PC-9 (cell line): ENCODE data around the gene LASP1.

Experiments used
- EZH2 ChIP-seq: fragments of 200-600 bp; sonication (generic); IDR thresholded peaks from 2 replicates; pipeline ENCODE4 v1.8.0; 2017; ENCODE audit warnings: antibody characterized with exemption, low read depth
- TF ChIP-seq, protein P1 (sequence below): fragments of 200-600 bp; sonication (generic); conservative IDR thresholded peaks from 2 replicates; pipeline ENCODE4 v1.6.1; 2017; ENCODE audit warnings: mixed run types, antibody characterized with exemption, mild to moderate bottlenecking, moderate library complexity

DNA sequence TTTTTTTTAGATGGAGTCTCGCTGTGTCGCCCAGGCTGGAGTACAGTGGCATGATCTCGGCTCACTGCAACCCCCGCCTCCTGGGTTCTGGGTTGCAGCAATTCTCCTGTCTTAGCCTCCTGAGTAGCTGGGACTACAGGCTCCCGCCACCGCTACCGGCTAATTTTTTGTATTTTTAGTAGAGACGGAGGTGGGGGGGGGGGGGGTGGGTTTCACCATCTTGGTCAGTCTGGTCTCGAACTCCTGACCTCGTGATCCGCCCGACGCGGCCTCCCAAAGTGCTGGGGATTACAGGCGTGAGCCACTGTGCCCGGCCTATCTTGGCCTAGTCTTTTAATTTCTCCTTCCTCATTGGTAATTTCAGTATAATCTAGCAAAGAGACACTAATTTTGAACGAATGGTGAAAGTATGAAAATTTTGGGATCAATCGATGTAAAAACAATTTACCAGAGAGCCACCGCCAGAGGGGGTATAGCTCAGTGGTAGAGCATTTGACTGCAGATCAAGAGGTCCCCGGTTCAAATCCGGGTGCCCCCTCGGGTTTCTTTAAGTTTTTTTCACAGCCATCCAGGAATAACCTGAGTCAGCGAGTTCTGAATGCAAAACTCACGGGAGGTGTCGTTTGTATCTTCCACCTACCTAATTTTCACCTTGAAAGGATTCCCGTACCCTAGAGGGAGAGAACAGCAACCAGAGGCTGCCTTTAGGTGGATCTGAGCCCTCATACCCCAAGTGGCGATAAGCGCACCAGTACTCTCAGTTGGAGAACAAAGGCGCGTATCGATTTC lies 2.5 kb upstream of the LASP1 start:
- TF ChIP-seq, protein P1, sequence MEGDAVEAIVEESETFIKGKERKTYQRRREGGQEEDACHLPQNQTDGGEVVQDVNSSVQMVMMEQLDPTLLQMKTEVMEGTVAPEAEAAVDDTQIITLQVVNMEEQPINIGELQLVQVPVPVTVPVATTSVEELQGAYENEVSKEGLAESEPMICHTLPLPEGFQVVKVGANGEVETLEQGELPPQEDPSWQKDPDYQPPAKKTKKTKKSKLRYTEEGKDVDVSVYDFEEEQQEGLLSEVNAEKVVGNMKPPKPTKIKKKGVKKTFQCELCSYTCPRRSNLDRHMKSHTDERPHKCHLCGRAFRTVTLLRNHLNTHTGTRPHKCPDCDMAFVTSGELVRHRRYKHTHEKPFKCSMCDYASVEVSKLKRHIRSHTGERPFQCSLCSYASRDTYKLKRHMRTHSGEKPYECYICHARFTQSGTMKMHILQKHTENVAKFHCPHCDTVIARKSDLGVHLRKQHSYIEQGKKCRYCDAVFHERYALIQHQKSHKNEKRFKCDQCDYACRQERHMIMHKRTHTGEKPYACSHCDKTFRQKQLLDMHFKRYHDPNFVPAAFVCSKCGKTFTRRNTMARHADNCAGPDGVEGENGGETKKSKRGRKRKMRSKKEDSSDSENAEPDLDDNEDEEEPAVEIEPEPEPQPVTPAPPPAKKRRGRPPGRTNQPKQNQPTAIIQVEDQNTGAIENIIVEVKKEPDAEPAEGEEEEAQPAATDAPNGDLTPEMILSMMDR = peak; percentile 35; the same call in 1 of the 2 replicates
- no peak for TF ChIP-seq EZH2
